HEK293T (cell line): ENCODE data around the gene ENPEP.
"Not testable (repeated sequence)": the region's sequence is repeated elsewhere in the genome, so short reads cannot be mapped to it uniquely, and the experiment has no call there.

Experiments
- CTCF ChIA-PET: fragments of 350-600 bp; formaldehyde crosslinking; extraction: SDS; loops from one replicate; lab custom pipeline; 2021; ENCODE audit warnings: antibody characterized with exemption, inconsistent platforms; lab: Yijun Ruan, JAX
- POLR2A ChIA-PET: fragments of 350-600 bp; formaldehyde crosslinking; extraction: SDS; loops from one replicate; lab custom pipeline; 2020; ENCODE audit warnings: antibody characterized with exemption, inconsistent platforms; lab: Yijun Ruan, JAX
- DNase-seq: peaks from one replicate; pipeline ENCODE4 v3.0.0; 2012; ENCODE audit warnings: mixed read lengths; ENCODE audit errors: extremely low spot score
- ARNT ChIP-seq: fragments of 450-650 bp; IDR thresholded peaks from 2 replicates; pipeline ENCODE4 v1.6.1; 2017; ENCODE audit warnings: mild to moderate bottlenecking
- BHLHE40 ChIP-seq: fragments of 450-650 bp; IDR thresholded peaks from 2 replicates; pipeline ENCODE4 v1.6.1; 2016; ENCODE audit warnings: mild to moderate bottlenecking, moderate library complexity, borderline replicate concordance
- CTBP1 ChIP-seq: fragments of 450-650 bp; IDR thresholded peaks from 2 replicates; pipeline ENCODE4 v1.6.1; 2016; ENCODE audit warnings: borderline replicate concordance
- ELF4 ChIP-seq: fragments of 450-650 bp; IDR thresholded peaks from 2 replicates; pipeline ENCODE4 v1.6.1; 2017; ENCODE audit warnings: antibody characterized with exemption
- FOXA1 ChIP-seq: fragments of 450-650 bp; IDR thresholded peaks from 2 replicates; pipeline ENCODE4 v1.6.1; 2016; ENCODE audit warnings: mild to moderate bottlenecking
- FOXK2 ChIP-seq: fragments of 450-650 bp; IDR thresholded peaks from 2 replicates; pipeline ENCODE4 v1.6.1; 2016; ENCODE audit warnings: mild to moderate bottlenecking
- FOXM1 ChIP-seq: fragments of 450-650 bp; IDR thresholded peaks from 2 replicates; pipeline ENCODE4 v1.6.1; 2017; ENCODE audit warnings: mild to moderate bottlenecking, borderline replicate concordance
- HDGF ChIP-seq: fragments of 450-650 bp; IDR thresholded peaks from 2 replicates; pipeline ENCODE4 v1.6.1; 2017; ENCODE audit warnings: antibody characterized with exemption, borderline replicate concordance
- L3MBTL2 ChIP-seq: fragments of 450-650 bp; conservative IDR thresholded peaks from 2 replicates; pipeline ENCODE4 v1.6.1; 2016; ENCODE audit warnings: mild to moderate bottlenecking
- LEF1 ChIP-seq: fragments of 450-650 bp; IDR thresholded peaks from 2 replicates; pipeline ENCODE4 v1.6.1; 2017; ENCODE audit warnings: mild to moderate bottlenecking, borderline replicate concordance
- NFRKB ChIP-seq: fragments of 450-650 bp; IDR thresholded peaks from 2 replicates; pipeline ENCODE4 v1.6.1; 2016; ENCODE audit warnings: mild to moderate bottlenecking, moderate library complexity
- SP1 ChIP-seq: fragments of 450-650 bp; IDR thresholded peaks from 2 replicates; pipeline ENCODE4 v1.6.1; 2017
- SUZ12 ChIP-seq: fragments of 450-650 bp; IDR thresholded peaks from 2 replicates; pipeline ENCODE4 v1.6.1; 2016; ENCODE audit warnings: mild to moderate bottlenecking
- TARDBP ChIP-seq: fragments of 450-650 bp; IDR thresholded peaks from 2 replicates; pipeline ENCODE4 v1.6.1; 2016
- ZNF384 ChIP-seq: fragments of 450-650 bp; IDR thresholded peaks from 2 replicates; pipeline ENCODE4 v1.6.1; 2016
- TF ChIP-seq, protein P1 (sequence below): fragments of 450-650 bp; IDR thresholded peaks from 2 replicates; pipeline ENCODE4 v1.6.1; 2016

ENPEP gene

GRCh38 chr4:110484029-110484428, 8.1 kb downstream of the ENPEP start:
- TF ChIP-seq CTBP1 (no peak), FOXK2 (no peak), ZNF384 (no peak)
- ChIA-PET CTCF (interaction anchor here (1.2 kb wide), 1 partner anchor 139 kb away, joined by 3 read pairs; no protein-coding TSS in a partner anchor), POLR2A (interaction anchor here (0.7 to 0.8 kb wide), 2 partner anchors 72 to 922 kb away, joined by 3 read pairs; no protein-coding TSS in a partner anchor)
- DNase-seq, result no peak

GRCh38 chr4:110484767-110485166, 8.8 kb downstream of the ENPEP start:
- no peak for DNase-seq
- TF ChIP-seq FOXA1 (no peak), BHLHE40 (no peak), ELF4 (no peak), SP1 (no peak), ARNT (no peak), FOXK2 (no peak), FOXM1 (no peak), SUZ12 (no peak), NFRKB (no peak), LEF1 (no peak), CTBP1 (no peak)
- ChIA-PET POLR2A (interaction anchor here (0.7 kb wide), 1 partner anchor 922 kb away, joined by 3 read pairs; no protein-coding TSS in a partner anchor), CTCF (interaction anchor here (1.2 kb wide), 1 partner anchor 140 kb away, joined by 3 read pairs; no protein-coding TSS in a partner anchor)

- CTCF ChIA-PET, result no interaction called here
- TF ChIP-seq HDGF (no peak), TARDBP (no peak), LEF1 (no peak)
Measured at GRCh38 chr4:110485452-110485851, 9.5 kb downstream of the ENPEP start.

GRCh38 chr4:110486256-110486655, 10.3 kb downstream of the ENPEP start:
- no peak for DNase-seq
- ChIA-PET POLR2A (no interaction called here), CTCF (no interaction called here)
- TF ChIP-seq LEF1 (no peak), L3MBTL2 (no peak), NFRKB (no peak), FOXM1 (no peak), ELF4 (no peak), ZNF384 (no peak)

More at GRCh38 chr4:110485452-110485851, 9.5 kb downstream of the ENPEP start:
- DNase-seq, result no peak
- POLR2A ChIA-PET, result no interaction called here

GRCh38 chr4:110486850-110487249, 10.9 kb downstream of the ENPEP start:
- POLR2A ChIA-PET, result interaction anchor here (0.8 to 2.2 kb wide), 2 partner anchors 75 to 290 kb away, joined by 3 to 9 read pairs; no protein-coding TSS in a partner anchor
- DNase-seq, CTCF ChIA-PET: not testable (repeated sequence)

DNA sequence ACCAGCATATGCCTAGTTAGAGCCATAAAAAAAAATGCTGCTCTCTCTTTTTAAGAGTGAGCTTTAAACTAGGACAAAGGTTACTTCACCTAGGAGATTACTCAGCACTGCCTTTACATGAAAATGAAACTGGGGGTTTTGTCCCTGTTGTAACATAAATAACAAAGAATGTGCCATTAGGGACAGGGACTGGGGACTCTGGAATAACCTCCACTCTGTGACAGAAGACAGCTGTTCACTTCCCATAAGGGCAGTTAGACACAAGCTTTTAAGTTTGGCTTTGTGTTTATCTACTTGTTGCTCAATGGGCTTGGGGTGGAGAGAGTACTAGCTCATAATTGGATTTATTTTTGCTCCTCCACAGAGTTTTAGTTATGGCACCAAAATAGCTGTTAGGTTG, 11.9 kb downstream of the ENPEP start:
- ChIA-PET CTCF (interaction anchor here (0.7 to 0.8 kb wide), 2 partner anchors 143 to 1069 kb away, joined by 3 to 4 read pairs; no protein-coding TSS in a partner anchor), POLR2A (interaction anchor here (0.7 to 2.2 kb wide), 2 partner anchors 76 to 450 kb away, joined by 3 to 9 read pairs; no protein-coding TSS in a partner anchor)
- TF ChIP-seq FOXM1 (no peak), SP1 (no peak), HDGF (no peak), TARDBP (no peak), FOXK2 (no peak), BHLHE40 (no peak), SUZ12 (no peak), NFRKB (no peak), CTBP1 (no peak), ARNT (no peak), ZNF384 (no peak), LEF1 (no peak), L3MBTL2 (no peak), ELF4 (no peak), FOXA1 (no peak)
- TF ChIP-seq, protein P1, sequence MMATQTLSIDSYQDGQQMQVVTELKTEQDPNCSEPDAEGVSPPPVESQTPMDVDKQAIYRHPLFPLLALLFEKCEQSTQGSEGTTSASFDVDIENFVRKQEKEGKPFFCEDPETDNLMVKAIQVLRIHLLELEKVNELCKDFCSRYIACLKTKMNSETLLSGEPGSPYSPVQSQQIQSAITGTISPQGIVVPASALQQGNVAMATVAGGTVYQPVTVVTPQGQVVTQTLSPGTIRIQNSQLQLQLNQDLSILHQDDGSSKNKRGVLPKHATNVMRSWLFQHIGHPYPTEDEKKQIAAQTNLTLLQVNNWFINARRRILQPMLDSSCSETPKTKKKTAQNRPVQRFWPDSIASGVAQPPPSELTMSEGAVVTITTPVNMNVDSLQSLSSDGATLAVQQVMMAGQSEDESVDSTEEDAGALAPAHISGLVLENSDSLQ, result no peak
- no peak for DNase-seq

- TF ChIP-seq ZNF384, result no peak
- TF ChIP-seq FOXA1, result no peak
- TF ChIP-seq SP1, result no peak
- TF ChIP-seq, protein P1, result no peak
- no peak for TF ChIP-seq FOXM1
- ChIA-PET CTCF (no interaction called here), POLR2A (no interaction called here)
- no peak for DNase-seq
Measured at GRCh38 chr4:110489901-110490508, 14.1 kb downstream of the ENPEP start.
